Liver (tissue), 9 donors: ENCODE data around the gene FETUB. TPM values are rescaled to one million over a fixed set of nuclear protein-coding genes. Genes with fewer than 3 reads are reported as not detected.

Experiments
- DNase-seq: peaks from one replicate; pipeline ENCODE4 v3.0.0-alpha.2; 2017; ENCODE audit warnings: low spot score
- H3K27ac ChIP-seq, 2 donors: one replicate each; pipeline ENCODE4 v1.7.0; 2013; ENCODE audit warnings: inconsistent platforms in 2 of 2, low read length in 2 of 2, control low read depth in 1 of 2, low read depth in 1 of 2, mild to moderate bottlenecking in 1 of 2
- H3K27me3 ChIP-seq, 4 donors: one replicate each; pipeline versions ENCODE4 v1.6.1 to v1.7.0; 2013; ENCODE audit warnings: low read length in 3 of 4, inconsistent platforms in 1 of 4, mild to moderate bottlenecking in 1 of 4, moderate library complexity in 1 of 4; ENCODE audit not compliant: control insufficient read depth in 4 of 4, insufficient read depth in 4 of 4
- H3K36me3 ChIP-seq, 4 donors: one replicate each; pipeline versions ENCODE4 v1.6.1 to v1.7.0; 2013; ENCODE audit warnings: low read length in 3 of 4, mild to moderate bottlenecking in 3 of 4, low read depth in 1 of 4, moderate library complexity in 1 of 4; ENCODE audit not compliant: control insufficient read depth in 4 of 4, insufficient read depth in 3 of 4
- H3K4me1 ChIP-seq, 4 donors: one replicate each; pipeline versions ENCODE4 v1.6.1 to v1.7.0; 2013; ENCODE audit warnings: low read length in 3 of 4, mild to moderate bottlenecking in 3 of 4, moderate library complexity in 1 of 4; ENCODE audit not compliant: control insufficient read depth in 4 of 4, insufficient read depth in 4 of 4
- H3K4me3 ChIP-seq, 3 donors: one replicate each; pipeline versions ENCODE4 v1.6.1 to v1.7.0; 2013; ENCODE audit warnings: low read length in 3 of 3, control low read depth in 1 of 3, low read depth in 1 of 3, mild to moderate bottlenecking in 1 of 3
- H3K9ac ChIP-seq, 2 donors: one replicate each; pipeline ENCODE4 v1.7.0; 2013; ENCODE audit warnings: low read length in 2 of 2, mild to moderate bottlenecking in 2 of 2, moderate library complexity in 2 of 2, control low read depth in 1 of 2, low read depth in 1 of 2
- H3K9me3 ChIP-seq, 4 donors: one replicate each; pipeline versions ENCODE4 v1.6.1 to v1.7.0; 2013; ENCODE audit warnings: low read length in 3 of 4; ENCODE audit not compliant: control insufficient read depth in 4 of 4
- CTCF ChIP-seq: fragments of 150-350 bp; IDR thresholded peaks from 2 replicates; pipeline ENCODE4 v1.5.1; 2017; ENCODE audit warnings: improper control_type of control experiment, low read depth, low read length; ENCODE audit not compliant: missing input control
- FOXA2 ChIP-seq: IDR thresholded peaks from 2 replicates; pipeline ENCODE4 v1.6.1; 2016; ENCODE audit warnings: antibody characterized with exemption
- GABPA ChIP-seq, 2 donors: IDR thresholded peaks in 1 of 2; conservative IDR thresholded peaks in 1 of 2; 2 replicates each; pipeline ENCODE4 v1.6.1; 2016; ENCODE audit warnings: antibody characterized with exemption in 2 of 2, mild to moderate bottlenecking in 1 of 2, moderate library complexity in 1 of 2
- HNF4A ChIP-seq, 2 donors: conservative IDR thresholded peaks; 2 replicates each; pipeline ENCODE4 v1.6.1; 2016; ENCODE audit warnings: antibody characterized with exemption in 2 of 2, mild to moderate bottlenecking in 2 of 2
- HNF4G ChIP-seq: IDR thresholded peaks from 2 replicates; pipeline ENCODE4 v1.6.1; 2016; ENCODE audit warnings: antibody characterized with exemption
- JUND ChIP-seq, 2 donors: IDR thresholded peaks; 2 replicates each; pipeline ENCODE4 v1.6.1; 2016; ENCODE audit warnings: antibody characterized with exemption in 2 of 2
- REST ChIP-seq: IDR thresholded peaks from 2 replicates; pipeline ENCODE4 v1.6.1; 2016; ENCODE audit warnings: antibody characterized with exemption, mild to moderate bottlenecking
- RXRA ChIP-seq, 2 donors: IDR thresholded peaks; 2 replicates each; pipeline ENCODE4 v1.6.1; 2017 to 2018; ENCODE audit warnings: antibody characterized with exemption in 2 of 2, mild to moderate bottlenecking in 1 of 2
- TAF1 ChIP-seq: conservative IDR thresholded peaks from 2 replicates; pipeline ENCODE4 v1.6.1; 2016; ENCODE audit warnings: antibody characterized with exemption, mild to moderate bottlenecking
- YY1 ChIP-seq: IDR thresholded peaks from 2 replicates; pipeline ENCODE4 v1.6.1; 2016; ENCODE audit warnings: antibody characterized with exemption, mild to moderate bottlenecking
- WGBS: extraction: QIAGEN DNeasy Blood & Tissue Kit; methylation state at CpG from one replicate; pipeline ENCODE4 v1.1.7; 2013; 5-methylcytosine and 5-hydroxymethylcytosine counted together
- polyA plus RNA-seq, 2 donors: library from polyadenylated mRNA; stranded (reverse) in 1 of 2; unstranded in 1 of 2; fragments of 200-250 nt in 1 of 2; fragments of >200 nt in 1 of 2; fragmentation: Nextera tagmentation in 1 of 2; extraction: Ambion mirVana in 1 of 2; gene quantifications; one replicate each; pipeline versions ENCODE4 v1.2.1 to v1.2.3, GENCODE V29; 2013 to 2015
- total RNA-seq, 2 donors: library from RNA; depleted of rRNA; stranded (reverse); fragments of >200 nt; gene quantifications; one replicate each; pipeline ENCODE4 v1.2.3, GENCODE V29; 2014
- TF ChIP-seq, protein P1 (sequence below): IDR thresholded peaks from 2 replicates; pipeline ENCODE4 v1.6.1; 2016; ENCODE audit warnings: antibody characterized with exemption
- TF ChIP-seq, protein P2 (sequence below): IDR thresholded peaks from 2 replicates; pipeline ENCODE4 v1.6.1; 2016; ENCODE audit warnings: antibody characterized with exemption
- TF ChIP-seq, protein P3 (sequence below): IDR thresholded peaks from 2 replicates; pipeline ENCODE4 v1.6.1; 2016; ENCODE audit warnings: antibody characterized with exemption
- donor health status: healthy.
- donor health status: healthy.
- donor health status: healthy.
- donor health status: healthy.
- donor health status: healthy.

The FETUB gene
- total and polyA plus RNA-seq, 4 donors = 3.1 to 28.6 (median 9.4) TPM

DNA sequence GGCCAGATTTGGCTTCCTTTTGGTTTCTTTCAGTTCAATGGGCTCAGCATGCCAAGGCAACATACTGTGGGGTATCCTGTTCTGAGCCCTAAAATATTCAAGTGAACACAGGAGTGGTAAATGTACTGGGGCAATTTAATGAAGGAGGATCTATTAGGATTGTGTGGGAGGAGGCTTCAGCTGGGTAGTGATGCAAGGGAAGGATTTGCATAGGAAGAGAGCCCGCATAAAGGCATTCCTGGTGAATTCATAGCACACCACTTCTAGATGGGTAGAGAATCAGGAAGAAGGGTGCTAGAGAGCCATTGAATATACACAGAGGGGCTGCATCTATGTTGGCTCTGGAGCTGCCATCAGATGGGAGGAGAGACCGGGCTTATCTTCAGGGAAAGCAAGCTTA is 56.3 kb downstream of the FETUB start:
- Histone ChIP-seq H3K9ac (no peak overlapping the region), H3K36me3 (no peaks in the 10 kb centered on the region), H3K9me3 (no peaks in the 10 kb centered on the region), H3K27me3 (no peaks in the 10 kb centered on the region), H3K4me3 (no peak overlapping the region), H3K27ac (no peak overlapping the region), H3K4me1 (no peaks in the 10 kb centered on the region)
- 97% methylated on average over 2 of the region's 2 CpGs for WGBS
- no peak for TF ChIP-seq REST
- TF ChIP-seq, protein P1, sequence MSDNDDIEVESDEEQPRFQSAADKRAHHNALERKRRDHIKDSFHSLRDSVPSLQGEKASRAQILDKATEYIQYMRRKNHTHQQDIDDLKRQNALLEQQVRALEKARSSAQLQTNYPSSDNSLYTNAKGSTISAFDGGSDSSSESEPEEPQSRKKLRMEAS = no peak
- TF ChIP-seq, protein P2, sequence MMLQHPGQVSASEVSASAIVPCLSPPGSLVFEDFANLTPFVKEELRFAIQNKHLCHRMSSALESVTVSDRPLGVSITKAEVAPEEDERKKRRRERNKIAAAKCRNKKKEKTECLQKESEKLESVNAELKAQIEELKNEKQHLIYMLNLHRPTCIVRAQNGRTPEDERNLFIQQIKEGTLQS = no peak
- TF ChIP-seq YY1 = no peak
- TF ChIP-seq FOXA2 = no peak
- DNase-seq = no peak

GRCh38 chr3:186697510-186697909 is 57.3 kb downstream of the FETUB start:
- no peak for DNase-seq
- Histone ChIP-seq H3K9me3 (no peaks in the 10 kb centered on the region), H3K4me1 (no peaks in the 10 kb centered on the region), H3K27me3 (no peaks in the 10 kb centered on the region), H3K9ac (no peak overlapping the region), H3K4me3 (no peak overlapping the region), H3K27ac (no peak overlapping the region), H3K36me3 (no peaks in the 10 kb centered on the region)
- TF ChIP-seq, protein P1 = no peak
- TF ChIP-seq HNF4G (no peak), RXRA (IDR thresholded peaks at IDR 0.05) (no peak), YY1 (no peak), HNF4A (conservative IDR thresholded peaks at IDR 0.05) (no peak), REST (no peak), JUND (IDR thresholded peaks at IDR 0.05) (no peak), TAF1 (no peak), CTCF (no peak), GABPA (IDR thresholded peaks at IDR 0.05 in 1 of 2, conservative IDR thresholded peaks at IDR 0.05 in 1 of 2) (no peak)
- TF ChIP-seq, protein P3, sequence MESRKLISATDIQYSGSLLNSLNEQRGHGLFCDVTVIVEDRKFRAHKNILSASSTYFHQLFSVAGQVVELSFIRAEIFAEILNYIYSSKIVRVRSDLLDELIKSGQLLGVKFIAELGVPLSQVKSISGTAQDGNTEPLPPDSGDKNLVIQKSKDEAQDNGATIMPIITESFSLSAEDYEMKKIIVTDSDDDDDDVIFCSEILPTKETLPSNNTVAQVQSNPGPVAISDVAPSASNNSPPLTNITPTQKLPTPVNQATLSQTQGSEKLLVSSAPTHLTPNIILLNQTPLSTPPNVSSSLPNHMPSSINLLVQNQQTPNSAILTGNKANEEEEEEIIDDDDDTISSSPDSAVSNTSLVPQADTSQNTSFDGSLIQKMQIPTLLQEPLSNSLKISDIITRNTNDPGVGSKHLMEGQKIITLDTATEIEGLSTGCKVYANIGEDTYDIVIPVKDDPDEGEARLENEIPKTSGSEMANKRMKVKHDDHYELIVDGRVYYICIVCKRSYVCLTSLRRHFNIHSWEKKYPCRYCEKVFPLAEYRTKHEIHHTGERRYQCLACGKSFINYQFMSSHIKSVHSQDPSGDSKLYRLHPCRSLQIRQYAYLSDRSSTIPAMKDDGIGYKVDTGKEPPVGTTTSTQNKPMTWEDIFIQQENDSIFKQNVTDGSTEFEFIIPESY = no peak
- WGBS = 98% methylated on average over 4 of the region's 4 CpGs
